SW480 (cell line): Measurements from ENCODE around the gene DNMBP.

Source experiments
- DNase-seq: peaks from one replicate; pipeline ENCODE4 v3.0.0-alpha.2; 2016; ENCODE audit warnings: low spot score

DNMBP gene

GRCh38 chr10:100009793-100010676 lies at the start of gene DNMBP:
TSS of gene DNMBP (minus strand) at chr10:100009947. CDS start at chr10:99972124, 37,823 bp downstream.
- peak; percentile 80 for DNase-seq

GRCh38 chr10:100057948-100058347 lies 48.2 kb upstream of the DNMBP start:
- no peak for DNase-seq

- DNase-seq = no peak
Measured at GRCh38 chr10:100053686-100054460, 44.1 kb upstream of the DNMBP start.

- peak; percentile 67 for DNase-seq
Measured at GRCh38 chr10:100046021-100046486, 36.3 kb upstream of the DNMBP start.

- DNase-seq = no peak
Measured at GRCh38 chr10:100045592-100045991, 35.8 kb upstream of the DNMBP start.

- DNase-seq = peak; percentile 48
Measured at GRCh38 chr10:100043796-100044195, 34.0 kb upstream of the DNMBP start.

GRCh38 chr10:100043344-100043743 lies 33.6 kb upstream of the DNMBP start:
- DNase-seq = peak; percentile 66

GRCh38 chr10:100041306-100042002 lies 31.7 kb upstream of the DNMBP start:
- no peak for DNase-seq

- DNase-seq = no peak
Measured at GRCh38 chr10:100038561-100039071, 28.9 kb upstream of the DNMBP start.

GRCh38 chr10:100037758-100038315 lies 28.1 kb upstream of the DNMBP start:
- DNase-seq = no peak

GRCh38 chr10:100036850-100037249 lies 27.1 kb upstream of the DNMBP start:
- no peak for DNase-seq

GRCh38 chr10:100033766-100034418 lies 24.1 kb upstream of the DNMBP start:
- DNase-seq = no peak

GRCh38 chr10:100027416-100027815 lies 17.7 kb upstream of the DNMBP start:
- DNase-seq = no peak

- DNase-seq = no peak
Measured at GRCh38 chr10:100025576-100025975, 15.8 kb upstream of the DNMBP start.

GRCh38 chr10:100024748-100025147 lies 15.0 kb upstream of the DNMBP start:
- no peak for DNase-seq

- no peak for DNase-seq
Measured at GRCh38 chr10:100022403-100022802, 12.7 kb upstream of the DNMBP start.

- DNase-seq = no peak
Measured at GRCh38 chr10:100021322-100021721, 11.6 kb upstream of the DNMBP start.

- DNase-seq = no peak
Measured at GRCh38 chr10:100020886-100021253, 11.1 kb upstream of the DNMBP start.

GRCh38 chr10:100020142-100020885 lies 10.6 kb upstream of the DNMBP start:
- no peak for DNase-seq

GRCh38 chr10:100019787-100020141 lies 10.0 kb upstream of the DNMBP start:
- DNase-seq = no peak
